ENCODE measurements around the gene NTRK1. TPM values are rescaled to one million over a fixed set of nuclear protein-coding genes. Genes with fewer than 3 reads are reported as not detected.

NTRK1 gene
- total and polyA plus RNA-seq, 2 of the 4 experiments (the other 2 are of a cell fraction): not detected

GRCh38 chr1:156841295-156841855 is 19.3 kb upstream of the NTRK1 start:
- Histone ChIP-seq H3K4me1 (ENCODE audit: control insufficient read depth, insufficient read depth, low read length) (no peaks in the 10 kb centered on the region; the same call in 1 of the 2 replicates), H2AFZ (replicated peaks; ENCODE audit: low read length, poor library complexity) (no peak overlapping the region), H4K5ac (ENCODE audit: low read depth, low read length) (no peak overlapping the region), H3K18ac (ENCODE audit: low read depth, low read length) (no peak overlapping the region), H3K4me2 (ENCODE audit: low read depth, low read length) (no peak overlapping the region), H4K8ac (ENCODE audit: low read depth in 2 of 2, low read length in 2 of 2) (no peak overlapping the region), H4K91ac (ENCODE audit: insufficient read depth, low read depth, low read length) (no peak overlapping the region), H3K23ac (ENCODE audit: low read depth, low read length) (no peak overlapping the region), H3K27me3 (ENCODE audit: control insufficient read depth, insufficient read depth, low read length) (peaks cover 84% of the 10 kb centered on the region), H3K9me1 (ENCODE audit: insufficient read depth, low read length) (no peaks in the 10 kb centered on the region), H2BK15ac (ENCODE audit: low read depth, low read length) (no peak overlapping the region), H3K4ac (ENCODE audit: low read depth, low read length) (no peak overlapping the region), H3K56ac (ENCODE audit: extremely low read depth, insufficient read depth, low read length) (no peak overlapping the region), H3K36me3 (ENCODE audit: control insufficient read depth, insufficient read depth, low read length) (no peaks in the 10 kb centered on the region), H3K9ac (ENCODE audit: low read depth, low read length) (no peak overlapping the region), H2BK5ac (ENCODE audit: low read depth, low read length, poor library complexity, severe bottlenecking) (no peak overlapping the region), H2AK5ac (ENCODE audit: low read depth, low read length) (no peak overlapping the region), H3K9me3 (ENCODE audit: control insufficient read depth, insufficient read depth, low read length) (no peaks in the 10 kb centered on the region; the same call in 1 of the 2 replicates), H3K27ac (ENCODE audit: insufficient read depth, low read length) (no peak overlapping the region), H3K4me3 (ENCODE audit: insufficient read depth, low read depth, low read length) (no peak overlapping the region), H2BK20ac (ENCODE audit: low read depth, low read length) (no peak overlapping the region), H4K20me1 (ENCODE audit: insufficient read depth, low read length) (no peaks in the 10 kb centered on the region; the same call in none of the 2 replicates), H3K14ac (replicated peaks; ENCODE audit: low read depth, low read length) (no peak overlapping the region), H2AK9ac (replicated peaks; ENCODE audit: low read depth, low read length, poor library complexity) (no peak overlapping the region), H3K79me1 (ENCODE audit: low read depth in 1 of 2, low read length in 2 of 2) (no peaks in the 10 kb centered on the region), H2BK120ac (ENCODE audit: low read depth, low read length) (no peak overlapping the region)
- no TSS peak for BruUV-seq (replicated peaks)
- ChIA-PET CTCF (interaction anchor here (1.3 kb wide), 1 partner anchor 18 kb away, joined by 4 read pairs; no protein-coding TSS in a partner anchor), POLR2A (ENCODE audit: unreplicated experiment) (no interaction called here)
- intact Hi-C loops (cut with micrococcal nuclease): no loop called here
- WGBS, 2 experiments (ENCODE audit: extremely low coverage in 2 of 2, insufficient read length in 1 of 2): no CpG with 5 or more reads among the region's 16 CpGs
- no peak for TF ChIP-seq NFE2L2 (IDR thresholded peaks at IDR 0.05; ENCODE audit: low read depth, low read length)
- no peak for TF ChIP-seq MAFK (IDR thresholded peaks at IDR 0.05; ENCODE audit: low read depth, low read length)
- TF ChIP-seq MAZ (IDR thresholded peaks at IDR 0.05; ENCODE audit: borderline replicate concordance, low read depth, low read length): no peak
- no peak for TF ChIP-seq RCOR1 (IDR thresholded peaks at IDR 0.05; ENCODE audit: insufficient replicate concordance, low read length)
- no peak for TF ChIP-seq BHLHE40 (IDR thresholded peaks at IDR 0.05; ENCODE audit: low read depth, low read length)
- TF ChIP-seq SMC3 (IDR thresholded peaks at IDR 0.05; ENCODE audit: low read depth, low read length): no peak
- TF ChIP-seq RAD21 (IDR thresholded peaks at IDR 0.05; ENCODE audit: low read length): no peak
- no peak for TF ChIP-seq CHD1 (IDR thresholded peaks at IDR 0.05; ENCODE audit: low read depth, low read length)
- TF ChIP-seq MXI1 (IDR thresholded peaks at IDR 0.05; ENCODE audit: borderline replicate concordance, low read depth, low read length): no peak
- TF ChIP-seq CEBPB (IDR thresholded peaks at IDR 0.05; ENCODE audit: low read depth, low read length): no peak
- TF ChIP-seq FOS (IDR thresholded peaks at IDR 0.05; ENCODE audit: low read depth, low read length): no peak
- ATAC-seq (ENCODE audit: low read depth) (no peak), DNase-seq (no peak)
- dilution Hi-C loops (cut with HindIII; ENCODE audit: low sequenced_read_pairs, unreplicated experiment): no loop called here
- in situ Hi-C loops (cut with MboI; ENCODE audit: low sequenced_read_pairs): no loop called here
